Hepatocyte (in vitro differentiated cells): ENCODE results near the gene TAX1BP3. TPM values are rescaled to one million over a fixed set of nuclear protein-coding genes. Genes with fewer than 3 reads are reported as not detected.

Source experiments
- DNase-seq: peaks from one replicate; pipeline ENCODE4 v3.0.0-alpha.2; 2016; ENCODE audit warnings: low spot score
- H2AFZ ChIP-seq: fragments of 200-600 bp; sonication (generic); 2 replicates; pipeline ENCODE4 v1.6.0; 2016; ENCODE audit warnings: antibody characterized with exemption, mild to moderate bottlenecking
- H3K27ac ChIP-seq: fragments of 200-600 bp; sonication (generic); 2 replicates; pipeline ENCODE4 v1.5.1; 2016; ENCODE audit warnings: mild to moderate bottlenecking
- H3K27me3 ChIP-seq: fragments of 200-600 bp; sonication (generic); 2 replicates; pipeline ENCODE4 v1.6.1; 2016
- H3K36me3 ChIP-seq: fragments of 200-600 bp; sonication (generic); replicated peaks from 2 replicates; pipeline ENCODE4 v1.5.1; 2016; ENCODE audit warnings: low read depth; ENCODE audit not compliant: insufficient read depth
- H3K4me1 ChIP-seq: fragments of 200-600 bp; sonication (generic); 2 replicates; pipeline ENCODE4 v1.5.1; 2016; ENCODE audit warnings: mild to moderate bottlenecking, moderate library complexity; ENCODE audit not compliant: insufficient read depth
- H3K4me2 ChIP-seq: fragments of 200-600 bp; sonication (generic); 2 replicates; pipeline ENCODE4 v1.6.0; 2016
- H3K4me3 ChIP-seq: fragments of 200-600 bp; sonication (generic); 2 replicates; pipeline ENCODE4 v1.5.1; 2016; ENCODE audit warnings: mild to moderate bottlenecking
- H3K79me2 ChIP-seq: fragments of 200-600 bp; sonication (generic); 2 replicates; pipeline ENCODE4 v1.6.0; 2017; ENCODE audit warnings: mild to moderate bottlenecking
- H3K9me2 ChIP-seq: fragments of 200-600 bp; sonication (generic); replicated peaks from 2 replicates; pipeline ENCODE4 v1.6.0; 2017; ENCODE audit warnings: mild to moderate bottlenecking; ENCODE audit not compliant: insufficient read depth
- H3K9me3 ChIP-seq: fragments of 200-600 bp; sonication (generic); 2 replicates; pipeline ENCODE4 v1.5.1; 2016; ENCODE audit warnings: low read depth, mild to moderate bottlenecking
- H4K20me1 ChIP-seq: fragments of 200-600 bp; sonication (generic); 2 replicates; pipeline ENCODE4 v1.6.0; 2016; ENCODE audit warnings: mild to moderate bottlenecking; ENCODE audit not compliant: insufficient read depth, poor library complexity, severe bottlenecking
- CTCF ChIP-seq: fragments of 200-600 bp; sonication (generic); IDR thresholded peaks from 2 replicates; pipeline ENCODE4 v1.5.1; 2016; ENCODE audit warnings: antibody characterized with exemption, mild to moderate bottlenecking; ENCODE audit not compliant: poor library complexity
- EZH2 ChIP-seq: fragments of 200-600 bp; sonication (generic); IDR thresholded peaks from 2 replicates; pipeline ENCODE4 v1.6.1; 2016; ENCODE audit warnings: antibody characterized with exemption, mild to moderate bottlenecking, borderline replicate concordance
- EZH2phosphoT487 ChIP-seq: fragments of 200-600 bp; sonication (generic); IDR thresholded peaks from one replicate; pipeline ENCODE4 v1.6.1; 2018; ENCODE audit warnings: antibody characterized with exemption, mild to moderate bottlenecking, low read depth, moderate library complexity; ENCODE audit not compliant: unreplicated experiment, severe bottlenecking
- WGBS: methylation state at CpG from one replicate; pipeline ENCODE4 v1.1.6; 2016; ENCODE audit warnings: low lambda C conversion rate; ENCODE audit errors: missing lambda C conversion rate; 5-methylcytosine and 5-hydroxymethylcytosine counted together
- polyA plus RNA-seq: library from polyadenylated mRNA; unstranded; fragments of >200 nt; fragmentation: Nextera tagmentation; extraction: Ambion mirVana; gene quantifications from 2 replicates; pipeline ENCODE4 v1.2.1, GENCODE V29; 2016
- total RNA-seq: library from RNA; depleted of rRNA; stranded (reverse); fragments of >200 nt; gene quantifications from 2 replicates; pipeline ENCODE4 v1.2.3, GENCODE V29; 2014

TAX1BP3 gene
- total and polyA plus RNA-seq, 2 experiments from 2014 or later: 218 to 357 TPM

- Histone ChIP-seq H3K9me3 (no peaks in the 10 kb centered on the region), H3K79me2 (peaks cover 35% of the 10 kb centered on the region), H2AFZ (no peak overlapping the region), H3K4me3 (no peak overlapping the region), H3K4me1 (peaks cover 6% of the 10 kb centered on the region), H3K4me2 (no peak overlapping the region), H4K20me1 (peaks cover 4% of the 10 kb centered on the region), H3K27me3 (no peaks in the 10 kb centered on the region), H3K9me2 (no peaks in the 10 kb centered on the region), H3K36me3 (no peaks in the 10 kb centered on the region), H3K27ac (no peak overlapping the region)
- WGBS: 98% methylated on average over 7 of the region's 7 CpGs
- no peak for TF ChIP-seq CTCF
- no peak for TF ChIP-seq EZH2
- TF ChIP-seq EZH2phosphoT487: no peak
- no peak for DNase-seq
Measured at GRCh38 chr17:3632287-3632686, 36.1 kb downstream of the TAX1BP3 start.

- no peak for DNase-seq
- Histone ChIP-seq H3K27me3 (no peaks in the 10 kb centered on the region), H2AFZ (no peak overlapping the region), H3K4me2 (no peak overlapping the region), H3K4me3 (no peak overlapping the region), H4K20me1 (peaks cover 4% of the 10 kb centered on the region), H3K9me2 (no peaks in the 10 kb centered on the region), H3K4me1 (peaks cover 6% of the 10 kb centered on the region), H3K36me3 (no peaks in the 10 kb centered on the region), H3K27ac (no peak overlapping the region), H3K9me3 (no peaks in the 10 kb centered on the region), H3K79me2 (peaks cover 35% of the 10 kb centered on the region)
- WGBS: 96% methylated on average over 10 of the region's 10 CpGs
- TF ChIP-seq EZH2 (no peak), EZH2phosphoT487 (no peak), CTCF (no peak)
Measured at GRCh38 chr17:3630781-3631180, 37.6 kb downstream of the TAX1BP3 start.

- Histone ChIP-seq H3K27me3 (no peaks in the 10 kb centered on the region), H3K9me2 (no peaks in the 10 kb centered on the region), H3K27ac (peak overlapping the region; percentile 37), H3K4me2 (no peak overlapping the region), H2AFZ (no peak overlapping the region), H3K79me2 (peaks cover 17% of the 10 kb centered on the region), H3K4me3 (no peak overlapping the region), H3K4me1 (no peaks in the 10 kb centered on the region), H3K36me3 (no peaks in the 10 kb centered on the region), H4K20me1 (peaks cover 4% of the 10 kb centered on the region), H3K9me3 (no peaks in the 10 kb centered on the region)
- no peak for DNase-seq
- no peak for TF ChIP-seq CTCF
- 95% methylated on average over 11 of the region's 11 CpGs for WGBS
Measured at GRCh38 chr17:3627769-3628167, 40.6 kb downstream of the TAX1BP3 start.
